ENCODE measurements around the gene THBS2.

GRCh38 chr6:169216830-169217229, 36.8 kb downstream of the THBS2 start:
- no peak for TF ChIP-seq CTCF (IDR thresholded peaks at IDR 0.05)
- no peak for TF ChIP-seq POLR2A (IDR thresholded peaks at IDR 0.05)
